Psoas muscle (tissue), 8 donors: ENCODE measurements around the gene MAX. TPM values are rescaled to one million over a fixed set of nuclear protein-coding genes. Genes with fewer than 3 reads are reported as not detected.

ENCODE experiments used
- ATAC-seq, 4 donors: fragments of 200-7000 bp; cut with Tn5 transposase; one replicate each; pipeline ENCODE4 v1.9.1; 2020; ENCODE audit warnings: moderate library complexity in 3 of 4, mild to moderate bottlenecking in 2 of 4
- DNase-seq, 2 donors: peaks; one replicate each; pipeline ENCODE4 v3.0.0-alpha.2; 2020
- H3K27ac ChIP-seq: fragments of 200-600 bp; one replicate; pipeline ENCODE4 v1.8.0; 2022
- H3K27me3 ChIP-seq, 3 donors: fragments of 200-600 bp in 1 of 3; one replicate each; pipeline versions ENCODE4 v1.6.1 to v1.8.0; 2013 to 2022; ENCODE audit warnings: low read length in 2 of 3, mild to moderate bottlenecking in 2 of 3, moderate library complexity in 1 of 3; ENCODE audit not compliant: insufficient read depth in 3 of 3
- H3K36me3 ChIP-seq, 2 donors: fragments of 200-600 bp in 1 of 2; one replicate each; pipeline versions ENCODE4 v1.6.1 to v1.8.0; 2013 to 2022; ENCODE audit warnings: low read depth in 1 of 2, mild to moderate bottlenecking in 1 of 2, moderate library complexity in 1 of 2; ENCODE audit not compliant: insufficient read depth in 1 of 2
- H3K4me1 ChIP-seq: fragments of 200-600 bp; one replicate; pipeline ENCODE4 v1.8.0; 2022
- H3K4me3 ChIP-seq: fragments of 200-600 bp; one replicate; pipeline ENCODE4 v1.8.0; 2022; ENCODE audit warnings: mild to moderate bottlenecking
- H3K9me3 ChIP-seq: fragments of 200-600 bp; one replicate; pipeline ENCODE4 v1.8.0; 2022
- CTCF ChIP-seq: fragments of 200-600 bp; IDR thresholded peaks from one replicate; pipeline ENCODE4 v1.8.0; 2022; ENCODE audit warnings: antibody characterized with exemption
- WGBS, 3 donors: extraction: QIAGEN DNeasy Blood & Tissue Kit; methylation state at CpG; one replicate each; pipeline versions ENCODE4 v1.1.6 to v1.1.7; 2013; 5-methylcytosine and 5-hydroxymethylcytosine counted together
- intact Hi-C, 2 donors: fragments of 100-400 bp; cut with DNase I; formaldehyde crosslinking; loops; one replicate each; pipeline versions ENCODE4 v1.11.0 to v1.14.2; 2022
- polyA plus RNA-seq, 3 donors: library from polyadenylated mRNA; stranded (reverse); fragments of 200-250 nt; gene quantifications; one replicate each; pipeline ENCODE4 v1.2.3, GENCODE V29; 2013
- total RNA-seq, 4 donors: library from RNA; stranded (reverse); fragmentation: NEBNext Ultra II Directional in 2 of 4; extraction: Animal tissue kit (Norgen Biotek cat#: 25700) in 2 of 4; gene quantifications; one replicate each; pipeline versions ENCODE4 v1.2.1 to v1.2.4, GENCODE V29; 2021 to 2023
- donor health status: healthy with polysubstance abuse.
- donor health status: DM: no; HTN: no; CAD: no; lungs with moderate emphysema.
- donor health status: Bipolar disorder and iron deficiency.
- donor health status: healthy.
- donor health status: DM: yes; HTN: yes; CAD: no.
- donor health status: DM: no; HTN: no; CAD: no.
- donor health status: DM: no; HTN: no; CAD: no.
- donor health status: DM: yes; HTN: yes; CAD: no.

Gene MAX
- total and polyA plus RNA-seq, 7 donors, result 44.5 to 115 (median 50.6) TPM

- no peaks in the 10 kb centered on the region for H3K9me3 ChIP-seq
- peak in 2 of 4 donors; percentile 17 to 22 for ATAC-seq
- peaks cover 78% of the 10 kb centered on the region for H3K4me1 ChIP-seq
- no peak overlapping the region for H3K4me3 ChIP-seq
- 67 to 82% (median 74%) methylated on average over 6 of the region's 6 CpGs for WGBS, 3 donors
- no peak for TF ChIP-seq CTCF
- no peak for DNase-seq
- H3K36me3 ChIP-seq, result peaks cover 0 to 44% of the 10 kb centered on the region in 2 donors
- no peaks in the 10 kb centered on the region for H3K27me3 ChIP-seq
- H3K27ac ChIP-seq, result peak overlapping the region; percentile 36
- intact Hi-C loops, result no loop called here
Measured at GRCh38 chr14:65079201-65079600, 23.1 kb downstream of the MAX start.

- DNase-seq, result no peak
- Histone ChIP-seq H3K36me3 (peaks cover 0 to 38% of the 10 kb centered on the region in 2 donors), H3K27ac (no peak overlapping the region), H3K9me3 (no peaks in the 10 kb centered on the region), H3K4me3 (no peak overlapping the region), H3K27me3 (no peaks in the 10 kb centered on the region), H3K4me1 (peaks cover 78% of the 10 kb centered on the region)
- no peak for ATAC-seq
- intact Hi-C loops, result no loop called here
- 93 to 100% (median 100%) methylated on average over 2 of the region's 2 CpGs for WGBS, 3 donors
- TF ChIP-seq CTCF, result no peak
Measured at GRCh38 chr14:65077318-65077717, 25.0 kb downstream of the MAX start.

- intact Hi-C loops, result no loop called here
- H3K36me3 ChIP-seq, result peaks cover 0 to 31% of the 10 kb centered on the region in 2 donors
- peaks cover 77% of the 10 kb centered on the region for H3K4me1 ChIP-seq
- ATAC-seq (peak in 2 of 4 donors; percentile 36 to 50), DNase-seq (no peak)
- no peak overlapping the region for H3K4me3 ChIP-seq
- no peaks in the 10 kb centered on the region for H3K27me3 ChIP-seq
- H3K27ac ChIP-seq, result peak overlapping the region; percentile 66
- no peak for TF ChIP-seq CTCF
- 59 to 79% (median 70%) methylated on average over 17 of the region's 17 CpGs for WGBS, 3 donors
- no peaks in the 10 kb centered on the region for H3K9me3 ChIP-seq
Measured at GRCh38 chr14:65075628-65076325, 26.5 kb downstream of the MAX start.

- DNase-seq (no peak), ATAC-seq (no peak)
- no peak for TF ChIP-seq CTCF
- H3K27ac ChIP-seq, result peak overlapping the region; percentile 66
- H3K4me3 ChIP-seq, result no peak overlapping the region
- H3K27me3 ChIP-seq, result no peaks in the 10 kb centered on the region
- H3K4me1 ChIP-seq, result peaks cover 78% of the 10 kb centered on the region
- H3K9me3 ChIP-seq, result no peaks in the 10 kb centered on the region
- 23 to 32% (median 27%) methylated on average over 3 of the region's 3 CpGs for WGBS, 3 donors
- H3K36me3 ChIP-seq, result peaks cover 0 to 33% of the 10 kb centered on the region in 2 donors
- intact Hi-C loops, result no loop called here
Measured at GRCh38 chr14:65074449-65075150, 27.7 kb downstream of the MAX start.
